DLD1 (cell line): Measurements from ENCODE around the gene STRBP.
"Not testable (repeated sequence)": the region's sequence is repeated elsewhere in the genome, so short reads cannot be mapped to it uniquely, and the experiment has no call there.

ENCODE experiments used
- in situ Hi-C: cut with HindIII; loops from 2 replicates; pipeline ENCODE4 v1.10.0; 2017; ENCODE audit warnings: low sequenced_read_pairs

Gene STRBP

DNA sequence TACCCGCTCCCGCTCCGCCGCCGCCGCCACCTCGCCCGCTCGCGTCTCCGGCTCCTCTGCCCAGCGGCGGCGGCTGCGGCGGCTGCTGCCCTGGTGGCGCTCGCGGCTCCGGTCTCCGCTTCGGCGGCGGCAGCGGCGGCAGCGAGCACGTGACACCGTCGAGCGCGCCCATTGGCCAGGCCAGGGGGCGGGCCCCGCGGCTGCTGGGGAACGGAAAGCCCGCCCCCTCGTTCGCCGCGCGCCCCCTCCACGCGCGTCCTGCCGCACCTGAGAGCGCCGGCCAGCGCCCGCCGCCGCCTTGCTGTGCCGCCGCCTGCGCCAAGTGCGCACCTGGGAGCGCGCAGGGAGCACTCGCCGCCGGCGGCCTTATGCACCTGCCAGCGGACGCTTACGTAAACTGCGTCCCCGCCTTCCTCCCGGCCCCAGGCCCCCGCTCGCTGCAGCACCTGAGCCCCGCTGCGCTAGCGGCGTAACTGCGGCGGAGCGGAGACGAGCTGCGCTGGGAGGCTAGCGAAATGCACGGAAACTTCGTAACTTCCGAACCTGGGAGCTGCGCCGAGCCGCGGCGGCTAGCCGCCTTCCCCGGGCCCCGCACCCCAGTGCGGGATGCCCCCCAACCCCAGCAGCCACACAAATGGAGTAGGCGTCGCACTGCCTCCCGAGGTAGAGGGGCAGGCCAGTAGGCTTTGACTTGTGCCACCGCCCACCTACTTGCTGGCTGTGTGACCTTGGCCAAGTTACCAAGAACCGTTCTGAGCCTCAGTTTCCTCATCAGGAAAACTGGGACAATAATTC lies at the start of gene STRBP:
Gene STRBP (minus strand): TSS at position 122 of the 795 bp plus-strand sequence. CDS start 84,452 bp downstream, outside the sequence.
- in situ Hi-C loops = no loop called here

DNA sequence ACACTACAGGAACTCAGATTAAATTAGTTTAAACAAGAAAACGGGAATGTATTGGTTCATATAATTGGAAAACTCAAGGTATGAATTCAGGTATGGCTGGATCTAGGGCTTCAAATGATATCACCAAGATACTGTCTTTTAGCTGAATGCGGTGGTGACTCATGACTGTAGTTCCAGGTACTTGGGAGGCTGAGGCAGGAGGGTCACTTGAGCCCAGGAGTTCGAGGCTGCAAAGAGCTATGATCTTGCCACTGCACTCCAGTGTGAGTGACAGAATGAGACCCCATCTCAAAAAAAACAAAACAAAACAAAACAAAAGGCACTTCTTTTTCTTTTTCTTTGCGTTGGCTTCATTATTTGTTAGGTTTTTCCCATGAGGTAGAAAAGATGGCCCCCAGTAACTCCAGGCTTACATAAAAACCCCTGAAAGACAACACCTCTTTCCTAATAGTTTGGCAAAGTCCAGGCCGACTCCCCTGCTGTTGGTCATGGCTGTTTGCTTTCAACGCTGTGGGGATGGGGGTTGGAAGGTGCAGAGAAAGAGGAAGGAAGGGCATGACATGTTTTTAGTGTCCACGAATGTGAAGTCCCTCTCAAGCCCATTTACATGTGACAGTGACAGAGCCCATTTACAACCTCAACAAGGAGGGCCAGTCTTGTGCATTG lies 47.8 kb upstream of the STRBP start:
- in situ Hi-C loops = no loop called here

DNA sequence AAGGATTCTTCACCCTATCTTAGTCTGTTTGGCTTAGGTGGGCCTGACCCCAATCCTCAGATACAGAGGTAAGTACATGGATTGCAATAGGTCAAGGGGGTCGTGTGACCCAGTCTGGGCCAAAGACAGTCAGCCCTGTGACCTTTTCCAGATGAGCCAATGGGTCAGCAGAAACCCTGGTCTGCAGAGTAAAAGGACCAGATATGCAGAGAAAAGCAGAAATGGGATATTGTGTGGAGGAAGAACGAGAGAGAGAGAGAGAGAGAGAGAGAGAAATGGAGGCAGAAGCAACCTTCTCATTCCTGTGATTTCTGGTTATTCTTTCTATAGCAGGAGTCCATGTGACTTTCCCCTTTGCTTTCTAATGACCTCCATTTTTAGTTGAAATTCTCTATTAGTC lies 47.2 kb upstream of the STRBP start:
- in situ Hi-C loops = no loop called here

DNA sequence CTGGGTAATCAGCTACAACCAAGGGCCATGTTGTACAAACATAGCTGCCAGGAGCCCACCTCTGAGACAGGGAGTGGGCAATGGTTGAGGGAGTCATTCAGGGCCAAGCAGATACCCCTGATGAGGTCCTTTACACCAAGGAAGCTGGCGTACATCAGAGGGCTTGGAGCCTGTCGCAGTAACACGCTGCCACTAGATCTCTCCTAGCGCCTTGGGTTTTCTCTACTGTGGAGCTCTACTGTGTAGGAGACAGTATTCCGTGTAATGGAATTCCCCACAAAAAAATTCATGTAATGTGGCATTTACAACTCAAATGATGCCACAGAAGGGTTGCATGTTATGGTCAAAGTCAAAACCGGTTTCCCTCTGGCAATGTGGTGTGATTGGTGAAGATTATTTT lies 46.2 kb upstream of the STRBP start:
- in situ Hi-C loops = no loop called here

DNA sequence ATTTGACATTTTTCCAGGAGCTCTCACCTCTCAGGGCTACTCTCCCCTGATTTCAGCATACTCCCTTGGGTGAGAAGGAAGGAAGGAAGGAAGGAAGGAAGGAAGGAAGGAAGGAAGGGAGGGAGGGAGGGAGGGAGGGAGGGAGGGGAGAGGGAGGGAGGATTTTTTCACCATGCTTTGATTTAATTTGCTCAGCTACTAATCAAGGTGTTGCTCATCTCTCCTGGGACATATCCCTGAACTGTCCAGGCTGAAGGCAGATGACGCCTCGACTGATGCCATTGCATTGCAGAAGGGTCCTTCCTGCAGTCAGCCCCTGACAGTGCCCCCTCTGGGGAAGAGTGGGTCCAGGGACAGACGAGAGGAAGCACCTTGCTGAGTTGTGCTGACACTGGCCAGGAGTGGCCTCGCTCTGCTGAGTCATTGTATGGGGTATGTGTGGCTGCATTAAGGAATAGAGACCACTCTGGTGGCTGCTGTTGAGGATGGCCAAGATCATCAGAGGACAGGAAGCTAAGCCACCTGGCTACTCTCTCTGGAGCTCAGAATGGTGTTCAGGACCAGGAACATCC lies 44.0 kb upstream of the STRBP start:
- in situ Hi-C loops = no loop called here

DNA sequence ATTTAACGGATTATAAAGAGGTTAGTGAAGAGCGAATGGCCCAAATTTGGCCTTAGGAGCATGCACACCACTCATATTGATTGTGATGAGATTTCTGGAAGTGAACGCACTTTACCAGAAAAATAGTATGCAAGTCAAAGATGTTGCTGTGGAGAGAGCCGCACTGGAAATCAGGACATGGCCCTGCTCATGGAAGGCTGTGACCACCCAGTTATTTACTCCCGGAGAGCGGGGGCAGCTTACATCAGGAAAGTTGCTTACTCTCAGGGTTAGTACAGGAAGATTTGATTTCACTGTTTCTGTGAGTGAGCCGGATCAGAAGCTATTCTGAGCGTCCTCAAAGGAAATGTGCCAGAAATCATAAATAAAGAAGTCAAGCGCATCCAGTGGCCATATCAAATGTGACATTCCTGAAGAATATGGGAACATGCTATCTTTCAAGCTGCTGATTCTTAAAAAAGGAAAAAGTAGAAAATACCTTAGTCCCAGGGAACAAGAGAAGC lies 42.9 kb upstream of the STRBP start:
- in situ Hi-C loops = no loop called here

DNA sequence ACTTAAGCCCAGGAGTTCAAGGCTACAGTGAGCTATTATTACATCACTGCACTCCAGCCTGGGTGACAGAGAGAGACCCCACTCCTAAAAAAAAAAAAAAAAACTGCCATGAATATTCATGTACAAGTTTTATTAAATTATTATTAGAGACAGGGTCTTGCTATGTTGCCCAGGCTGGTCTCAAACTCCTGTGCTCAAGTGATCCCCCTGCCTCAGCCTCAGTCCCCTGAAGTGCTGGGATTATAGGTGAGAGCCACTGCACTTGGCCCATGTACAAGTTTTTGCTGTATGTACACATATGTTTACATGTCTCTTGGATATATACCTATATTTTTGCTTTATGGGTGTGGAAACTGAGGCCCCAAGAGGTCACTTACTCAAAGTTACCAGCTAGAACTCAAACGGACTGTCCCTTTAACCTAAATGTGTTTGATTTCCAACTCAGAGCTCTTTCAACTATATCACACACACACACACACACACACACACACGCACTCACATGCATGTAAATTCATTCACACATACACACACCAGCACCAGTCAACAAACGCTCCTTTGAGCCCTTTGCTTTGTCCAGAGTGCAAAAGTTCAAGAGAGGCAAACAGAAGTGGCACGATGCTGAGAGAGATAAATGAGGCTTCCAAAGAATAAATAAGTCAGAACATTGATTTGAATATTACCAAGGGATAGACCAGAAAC lies 42.3 kb upstream of the STRBP start:
- in situ Hi-C loops = no loop called here

DNA sequence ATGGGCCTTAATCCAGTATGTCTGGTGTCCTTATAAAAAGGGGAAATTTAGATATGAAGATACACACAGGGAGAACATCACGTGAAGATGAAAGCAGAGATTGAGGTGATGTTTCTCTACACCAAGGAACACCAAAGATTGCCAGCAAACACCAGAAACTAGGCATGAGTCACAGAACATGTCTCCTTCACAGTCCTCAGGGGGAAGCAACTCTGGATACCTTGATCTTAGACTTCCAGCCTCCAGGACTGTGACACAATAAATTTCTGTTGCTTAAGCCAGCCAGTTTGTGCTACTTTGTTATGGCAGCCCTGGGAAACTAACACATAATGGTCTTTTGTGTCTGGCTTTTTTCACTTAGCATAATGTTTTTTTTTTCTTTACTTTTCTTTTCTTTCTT lies 41.2 kb upstream of the STRBP start:
- in situ Hi-C loops = no loop called here

DNA sequence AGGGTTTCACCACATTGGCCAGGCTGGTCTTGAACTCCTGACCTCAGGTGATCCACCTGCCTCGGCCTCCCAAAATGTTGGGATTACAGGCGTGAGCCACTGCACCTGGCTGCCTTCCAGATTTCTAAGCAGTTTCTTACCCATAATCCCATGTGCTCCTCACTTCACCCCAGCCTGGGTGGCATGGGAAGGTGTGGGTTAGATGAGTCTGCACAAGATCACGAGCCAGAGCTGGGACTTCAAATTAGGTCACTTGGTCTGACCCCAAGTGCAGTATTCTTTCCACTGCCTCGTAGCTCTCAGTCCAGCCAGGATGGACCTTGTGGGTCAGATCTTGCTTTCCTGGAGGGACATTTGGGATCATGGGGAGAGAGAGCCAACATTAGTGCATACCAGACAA lies 37.5 kb upstream of the STRBP start:
- in situ Hi-C loops = no loop called here

DNA sequence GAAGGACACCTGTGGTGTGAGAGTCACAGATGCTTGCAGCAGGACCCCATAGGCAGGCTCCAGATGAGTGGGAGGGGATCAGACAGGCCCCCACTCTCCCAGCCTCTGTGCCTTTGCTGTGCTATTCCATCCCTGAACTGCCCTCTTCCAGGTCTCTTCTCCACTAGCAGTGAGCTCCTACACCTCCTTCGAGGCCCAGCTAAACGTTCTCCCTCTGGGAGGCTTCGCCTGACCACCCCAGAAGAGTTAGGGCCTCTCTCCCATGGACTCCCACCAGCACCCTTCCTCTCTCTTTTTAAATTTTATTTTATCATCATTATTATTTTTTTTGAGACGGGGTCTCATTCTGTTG lies 35.9 kb upstream of the STRBP start:
- in situ Hi-C loops = no loop called here

DNA sequence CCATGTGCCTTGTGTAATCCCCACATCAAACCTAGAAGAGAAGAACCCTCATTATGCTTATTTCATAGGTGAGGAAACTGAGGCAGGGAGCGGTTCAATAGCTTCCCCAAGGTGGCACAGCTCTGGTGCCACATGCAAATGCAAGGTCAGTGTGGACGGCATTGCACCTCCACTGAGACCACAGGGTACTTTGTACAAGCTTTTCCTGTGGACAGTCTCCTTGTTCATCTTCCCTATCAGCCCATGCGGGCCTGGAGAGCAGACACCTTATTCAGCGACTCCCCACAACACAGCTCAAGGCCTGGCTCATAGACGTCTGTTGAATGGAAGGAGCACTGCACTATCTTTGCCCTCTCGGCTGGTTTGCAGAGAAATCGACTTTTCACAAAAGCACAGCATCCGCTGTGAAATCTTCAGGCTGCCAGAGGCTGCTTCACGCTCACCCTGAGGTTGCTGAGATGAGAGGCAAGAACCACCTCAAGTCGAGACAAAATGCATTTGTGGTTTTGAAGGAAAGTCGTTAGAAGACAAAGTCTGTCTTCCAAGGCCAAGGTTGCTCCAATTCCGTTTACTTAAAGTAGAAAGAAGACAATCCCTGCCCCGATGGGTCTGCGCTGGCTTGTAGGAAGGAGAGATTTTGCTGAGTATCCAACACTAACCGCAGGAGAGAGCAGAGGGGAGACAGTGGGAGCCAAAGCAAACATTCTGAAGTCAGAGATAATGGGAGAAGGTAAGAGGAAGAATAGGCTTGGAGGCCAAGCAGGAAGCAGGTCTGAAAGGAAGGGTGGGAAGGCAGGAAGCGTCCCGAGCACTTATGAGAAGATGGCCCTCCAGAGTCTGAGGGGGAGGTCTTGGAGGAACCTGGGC lies 34.2 kb upstream of the STRBP start:
- in situ Hi-C loops = no loop called here

DNA sequence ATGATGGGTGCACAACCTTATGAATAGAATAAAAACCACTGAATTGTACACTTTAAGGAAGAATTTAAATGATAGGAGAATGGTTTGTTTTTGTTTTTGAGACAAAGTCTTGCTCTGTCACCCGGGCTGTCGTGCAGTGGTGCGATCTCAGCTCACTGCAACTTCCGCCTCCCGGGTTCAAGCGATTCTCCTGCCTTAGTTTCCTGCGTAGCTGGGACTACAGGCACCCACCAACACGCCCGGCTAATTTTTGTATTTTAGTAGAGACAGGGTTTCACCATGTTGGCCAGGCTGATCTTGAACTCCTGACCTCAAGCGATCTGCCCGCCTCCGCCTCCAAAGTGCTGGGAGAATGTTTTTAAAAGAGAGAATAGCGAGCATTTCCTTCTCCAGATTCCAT lies 33.5 kb upstream of the STRBP start:
- in situ Hi-C loops = not testable (repeated sequence)

DNA sequence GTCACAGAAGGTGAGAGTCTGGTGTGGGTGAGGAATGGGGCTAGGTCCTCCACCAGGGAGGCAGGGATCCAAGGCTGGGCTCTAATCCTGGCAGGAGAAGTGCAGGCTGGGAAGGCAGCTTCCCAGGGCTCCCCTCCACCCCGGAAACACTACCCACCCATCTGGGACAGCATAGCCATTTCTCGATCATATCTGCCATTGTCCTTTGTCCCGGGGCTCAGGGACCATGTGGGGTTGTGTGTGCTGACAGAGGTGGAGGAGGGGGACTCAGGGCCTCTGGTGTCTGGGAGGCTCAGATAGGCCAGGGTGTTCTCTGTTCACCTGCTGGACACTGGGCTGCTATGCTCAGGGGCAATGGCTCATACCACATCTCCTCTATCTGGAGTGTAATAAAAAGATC lies 32.2 kb upstream of the STRBP start:
- in situ Hi-C loops = no loop called here

DNA sequence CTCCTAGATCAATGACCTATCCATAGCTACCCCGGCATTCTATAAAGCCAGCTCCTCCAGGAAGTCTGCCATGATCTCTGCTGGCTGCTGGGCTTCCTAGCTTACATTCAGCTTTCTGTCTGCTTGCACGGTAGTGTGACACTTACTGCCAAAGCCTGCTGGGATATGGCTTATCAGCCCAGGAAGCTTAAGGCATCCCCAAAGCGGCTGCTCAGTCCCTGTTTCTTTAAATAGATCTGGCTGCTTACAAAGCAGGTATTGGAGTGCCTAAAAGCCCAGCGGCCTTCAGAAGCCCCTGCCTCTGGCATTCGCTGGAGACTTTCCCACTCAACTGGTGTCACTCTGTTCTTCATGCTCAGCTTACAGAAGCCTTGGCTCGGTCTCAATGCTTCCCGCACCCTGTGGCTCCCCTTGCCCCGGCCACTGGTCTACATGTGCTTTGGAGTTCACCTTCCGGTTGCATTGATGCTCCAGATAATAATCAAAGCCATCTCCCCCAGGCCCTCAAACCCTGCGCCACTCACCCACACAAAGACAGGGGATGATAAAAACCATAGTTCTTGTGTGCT lies 31.3 kb upstream of the STRBP start:
- in situ Hi-C loops = no loop called here

DNA sequence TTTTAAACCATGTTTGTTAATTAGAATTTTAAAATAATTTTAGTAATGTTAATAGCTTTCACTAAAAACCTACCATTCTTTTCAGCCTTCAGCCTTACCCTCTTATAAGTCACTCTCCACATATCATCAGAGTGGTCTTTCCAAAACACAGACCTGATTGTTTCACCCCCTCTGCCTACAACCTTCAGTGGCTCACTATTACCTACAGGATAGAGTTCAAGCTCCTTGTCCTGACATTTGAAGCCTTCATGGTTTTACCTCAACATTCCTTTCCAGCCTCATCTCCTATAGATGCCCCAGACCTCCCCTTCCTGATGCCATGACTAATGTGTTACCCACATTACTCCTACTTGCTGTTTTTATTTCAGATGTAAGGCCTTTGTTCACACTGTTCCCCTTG lies 27.8 kb upstream of the STRBP start:
- in situ Hi-C loops = no loop called here

DNA sequence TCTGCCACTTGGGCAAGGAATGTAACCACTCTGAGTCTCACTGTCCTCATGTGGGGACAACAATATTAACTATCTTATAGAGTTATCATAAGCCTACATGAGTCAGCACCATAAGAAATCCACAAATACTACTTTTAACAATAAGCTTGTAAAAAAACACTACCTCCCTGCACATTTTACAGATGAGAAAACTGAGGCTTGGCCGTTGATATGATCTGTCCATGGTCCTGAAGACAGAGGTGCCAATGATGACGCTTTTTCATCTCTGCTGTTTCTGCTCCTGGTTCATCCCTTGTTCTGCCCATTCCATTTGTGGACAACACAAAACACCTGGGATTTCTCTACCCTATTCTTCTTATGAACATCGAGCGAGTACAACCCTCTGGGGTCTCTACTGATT lies 23.4 kb upstream of the STRBP start:
- in situ Hi-C loops = no loop called here

DNA sequence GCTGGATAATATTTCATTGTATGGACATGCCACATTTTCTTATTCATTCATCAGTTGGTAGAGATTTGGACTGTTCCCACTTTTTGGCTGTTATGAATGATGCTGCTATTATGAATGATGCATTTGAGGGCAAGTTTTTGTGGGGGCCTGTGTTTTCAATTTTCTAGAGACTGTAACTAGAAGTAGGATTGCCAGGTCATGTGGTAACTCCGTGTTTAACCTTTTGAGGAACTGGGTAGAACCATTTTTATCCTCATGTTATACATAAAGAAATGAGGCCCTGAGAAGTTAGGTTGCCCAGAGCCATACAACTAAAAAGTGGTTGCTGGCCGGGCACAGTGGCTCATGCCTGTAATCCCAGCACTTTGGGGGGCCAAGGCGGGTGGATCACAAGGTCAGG lies 22.4 kb upstream of the STRBP start:
- in situ Hi-C loops = no loop called here

DNA sequence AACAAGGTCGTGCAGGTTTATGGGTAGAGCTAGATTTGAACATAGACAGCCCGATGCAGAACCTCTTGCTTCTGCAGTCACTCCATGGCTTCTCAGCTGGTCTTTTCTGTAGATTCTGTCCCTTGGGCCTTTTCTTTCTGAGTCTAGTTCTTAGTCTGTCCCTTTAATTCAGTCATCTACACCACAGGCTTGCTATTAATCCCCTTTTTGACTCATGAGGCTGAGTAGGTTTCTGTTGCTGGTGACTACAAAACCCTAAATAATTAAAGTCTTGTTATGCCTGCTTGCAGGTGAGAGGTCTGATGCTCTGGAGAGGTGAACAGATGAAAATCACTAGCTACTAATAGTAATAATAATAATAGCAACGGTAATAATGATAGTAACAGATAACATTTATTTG lies 19.3 kb upstream of the STRBP start:
- in situ Hi-C loops = no loop called here

DNA sequence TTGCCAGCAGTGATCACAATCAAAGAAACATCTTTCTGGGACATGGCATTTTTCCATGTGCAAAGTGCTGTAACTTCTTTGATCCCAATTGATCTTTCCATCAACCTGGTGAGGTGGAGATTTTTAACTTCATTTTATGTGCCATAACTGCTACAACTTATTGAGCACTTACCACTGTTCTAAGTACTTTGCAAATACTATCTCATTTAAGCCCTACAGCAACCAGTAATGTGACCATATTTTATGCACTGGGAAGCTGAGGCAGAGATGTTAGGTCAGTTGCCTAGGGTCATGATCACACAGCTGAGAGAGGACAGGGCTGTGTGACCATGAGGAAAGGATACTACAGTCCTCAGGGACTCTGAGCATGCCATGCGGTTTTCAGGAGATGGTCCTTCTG lies 17.9 kb upstream of the STRBP start:
- in situ Hi-C loops = no loop called here

DNA sequence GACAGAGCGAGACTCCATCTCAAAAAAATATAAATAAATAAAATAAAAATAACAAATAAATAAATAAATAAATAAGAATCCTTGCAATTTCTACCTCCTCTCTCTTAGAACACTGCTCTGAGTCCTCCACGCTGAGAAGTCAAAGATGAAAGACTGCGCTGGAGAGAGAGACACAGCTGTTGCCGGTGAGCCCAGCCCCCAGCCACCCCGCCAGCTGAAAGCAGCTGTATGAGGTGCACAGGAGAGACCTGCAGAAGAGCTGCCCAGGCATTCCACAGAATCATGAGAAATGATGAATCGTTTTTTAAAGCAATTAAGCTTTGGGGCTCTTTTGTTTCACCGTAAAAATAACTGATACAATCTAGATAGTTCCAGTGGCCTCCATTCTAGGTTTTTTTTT lies 16.3 kb upstream of the STRBP start:
- in situ Hi-C loops = no loop called here
